Measurements from ENCODE around the gene CCR6.

Gene CCR6

GRCh38 chr6:167120583-167120903 lies 2.4 kb upstream of the CCR6 start:
- Histone ChIP-seq H3K27me3 (ENCODE audit: insufficient read depth, low read length) (no peaks in the 10 kb centered on the region), H3K79me2 (ENCODE audit: control insufficient read depth, insufficient read depth, low read length, unreplicated experiment) (no peaks in the 10 kb centered on the region), H3K4me3 (ENCODE audit: low read depth, low read length) (no peak overlapping the region), H3K4me1 (ENCODE audit: control insufficient read depth, insufficient read depth, low read length, unreplicated experiment) (no peaks in the 10 kb centered on the region), H3K36me3 (ENCODE audit: insufficient read depth, low read length) (no peaks in the 10 kb centered on the region), H2AFZ (ENCODE audit: low read length, unreplicated experiment) (no peak overlapping the region), H3K27ac (ENCODE audit: low read depth, low read length) (no peak overlapping the region)

GRCh38 chr6:167121335-167121841 lies 1.5 kb upstream of the CCR6 start:
- no peak overlapping the region for H3K4me3 ChIP-seq (ENCODE audit: low read depth, low read length)
- no peaks in the 10 kb centered on the region for H3K36me3 ChIP-seq (ENCODE audit: insufficient read depth, low read length)
- no peak overlapping the region for H2AFZ ChIP-seq (ENCODE audit: low read length, unreplicated experiment)
- no peaks in the 10 kb centered on the region for H3K27me3 ChIP-seq (ENCODE audit: insufficient read depth, low read length)
- H3K79me2 ChIP-seq (ENCODE audit: control insufficient read depth, insufficient read depth, low read length, unreplicated experiment) = no peaks in the 10 kb centered on the region
- H3K4me1 ChIP-seq (ENCODE audit: control insufficient read depth, insufficient read depth, low read length, unreplicated experiment) = no peaks in the 10 kb centered on the region
- H3K27ac ChIP-seq (ENCODE audit: low read depth, low read length) = no peak overlapping the region

GRCh38 chr6:167122041-167122826 lies 662 bp upstream of the CCR6 start:
- no peaks in the 10 kb centered on the region for H3K4me1 ChIP-seq (ENCODE audit: control insufficient read depth, insufficient read depth, low read length, unreplicated experiment)
- H3K27me3 ChIP-seq (ENCODE audit: insufficient read depth, low read length) = no peaks in the 10 kb centered on the region
- H2AFZ ChIP-seq (ENCODE audit: low read length, unreplicated experiment) = no peak overlapping the region

GRCh38 chr6:167124753-167125152 lies 1.9 kb downstream of the CCR6 start:
- Histone ChIP-seq H3K27me3 (ENCODE audit: insufficient read depth, low read length) (no peaks in the 10 kb centered on the region), H3K27ac (ENCODE audit: low read depth, low read length) (no peak overlapping the region), H3K4me3 (ENCODE audit: low read depth, low read length) (no peak overlapping the region), H3K79me2 (ENCODE audit: control insufficient read depth, insufficient read depth, low read length, unreplicated experiment) (no peaks in the 10 kb centered on the region), H2AFZ (ENCODE audit: low read length, unreplicated experiment) (no peak overlapping the region), H3K36me3 (ENCODE audit: insufficient read depth, low read length) (no peaks in the 10 kb centered on the region), H3K4me1 (ENCODE audit: control insufficient read depth, insufficient read depth, low read length, unreplicated experiment) (no peaks in the 10 kb centered on the region)

More at GRCh38 chr6:167122041-167122826, 662 bp upstream of the CCR6 start:
- no peaks in the 10 kb centered on the region for H3K79me2 ChIP-seq (ENCODE audit: control insufficient read depth, insufficient read depth, low read length, unreplicated experiment)
- H3K27ac ChIP-seq (ENCODE audit: low read depth, low read length) = no peak overlapping the region
- H3K4me3 ChIP-seq (ENCODE audit: low read depth, low read length) = no peak overlapping the region
- H3K36me3 ChIP-seq (ENCODE audit: insufficient read depth, low read length) = no peaks in the 10 kb centered on the region

GRCh38 chr6:167125410-167125809 lies 2.5 kb downstream of the CCR6 start:
- no peaks in the 10 kb centered on the region for H3K79me2 ChIP-seq (ENCODE audit: control insufficient read depth, insufficient read depth, low read length, unreplicated experiment)

GRCh38 chr6:167125855-167126349 lies 3.0 kb downstream of the CCR6 start:
- no peak overlapping the region for H2AFZ ChIP-seq (ENCODE audit: low read length, unreplicated experiment)

More at GRCh38 chr6:167125410-167125809, 2.5 kb downstream of the CCR6 start:
- H3K36me3 ChIP-seq (ENCODE audit: insufficient read depth, low read length) = no peaks in the 10 kb centered on the region
- no peak overlapping the region for H3K4me3 ChIP-seq (ENCODE audit: low read depth, low read length)
- no peak overlapping the region for H3K27ac ChIP-seq (ENCODE audit: low read depth, low read length)
- no peak overlapping the region for H2AFZ ChIP-seq (ENCODE audit: low read length, unreplicated experiment)
- H3K4me1 ChIP-seq (ENCODE audit: control insufficient read depth, insufficient read depth, low read length, unreplicated experiment) = no peaks in the 10 kb centered on the region
- H3K27me3 ChIP-seq (ENCODE audit: insufficient read depth, low read length) = no peaks in the 10 kb centered on the region

GRCh38 chr6:167127785-167128531 lies 5.1 kb downstream of the CCR6 start:
- no peaks in the 10 kb centered on the region for H3K36me3 ChIP-seq (ENCODE audit: insufficient read depth, low read length)
- no peaks in the 10 kb centered on the region for H3K27me3 ChIP-seq (ENCODE audit: insufficient read depth, low read length)
- H3K27ac ChIP-seq (ENCODE audit: low read depth, low read length) = no peak overlapping the region

More at GRCh38 chr6:167125855-167126349, 3.0 kb downstream of the CCR6 start:
- Histone ChIP-seq H3K27ac (ENCODE audit: low read depth, low read length) (no peak overlapping the region), H3K27me3 (ENCODE audit: insufficient read depth, low read length) (no peaks in the 10 kb centered on the region), H3K4me3 (ENCODE audit: low read depth, low read length) (no peak overlapping the region), H3K4me1 (ENCODE audit: control insufficient read depth, insufficient read depth, low read length, unreplicated experiment) (no peaks in the 10 kb centered on the region), H3K79me2 (ENCODE audit: control insufficient read depth, insufficient read depth, low read length, unreplicated experiment) (no peaks in the 10 kb centered on the region), H3K36me3 (ENCODE audit: insufficient read depth, low read length) (no peaks in the 10 kb centered on the region)

GRCh38 chr6:167129159-167129558 lies 6.3 kb downstream of the CCR6 start:
- Histone ChIP-seq H3K27me3 (ENCODE audit: insufficient read depth, low read length) (no peaks in the 10 kb centered on the region), H3K79me2 (ENCODE audit: control insufficient read depth, insufficient read depth, low read length, unreplicated experiment) (no peaks in the 10 kb centered on the region), H2AFZ (ENCODE audit: low read length, unreplicated experiment) (no peak overlapping the region), H3K27ac (ENCODE audit: low read depth, low read length) (no peak overlapping the region), H3K36me3 (ENCODE audit: insufficient read depth, low read length) (no peaks in the 10 kb centered on the region), H3K4me3 (ENCODE audit: low read depth, low read length) (no peak overlapping the region), H3K4me1 (ENCODE audit: control insufficient read depth, insufficient read depth, low read length, unreplicated experiment) (no peaks in the 10 kb centered on the region)

More at GRCh38 chr6:167127785-167128531, 5.1 kb downstream of the CCR6 start:
- no peak overlapping the region for H2AFZ ChIP-seq (ENCODE audit: low read length, unreplicated experiment)
- H3K4me1 ChIP-seq (ENCODE audit: control insufficient read depth, insufficient read depth, low read length, unreplicated experiment) = no peaks in the 10 kb centered on the region
- H3K79me2 ChIP-seq (ENCODE audit: control insufficient read depth, insufficient read depth, low read length, unreplicated experiment) = no peaks in the 10 kb centered on the region
- no peak overlapping the region for H3K4me3 ChIP-seq (ENCODE audit: low read depth, low read length)

- H3K27ac ChIP-seq (ENCODE audit: low read depth, low read length) = no peak overlapping the region
- no peak overlapping the region for H3K4me3 ChIP-seq (ENCODE audit: low read depth, low read length)
These were observed 6.7 kb downstream of the CCR6 start for GRCh38 chr6:167129562-167129961.

GRCh38 chr6:167130008-167130677 lies 7.2 kb downstream of the CCR6 start:
- Histone ChIP-seq H3K4me3 (ENCODE audit: low read depth, low read length) (no peak overlapping the region), H3K27me3 (ENCODE audit: insufficient read depth, low read length) (no peaks in the 10 kb centered on the region), H3K27ac (ENCODE audit: low read depth, low read length) (no peak overlapping the region), H3K36me3 (ENCODE audit: insufficient read depth, low read length) (no peaks in the 10 kb centered on the region), H3K4me1 (ENCODE audit: control insufficient read depth, insufficient read depth, low read length, unreplicated experiment) (no peaks in the 10 kb centered on the region), H3K79me2 (ENCODE audit: control insufficient read depth, insufficient read depth, low read length, unreplicated experiment) (no peaks in the 10 kb centered on the region), H2AFZ (ENCODE audit: low read length, unreplicated experiment) (no peak overlapping the region)

More at GRCh38 chr6:167129562-167129961, 6.7 kb downstream of the CCR6 start:
- H3K36me3 ChIP-seq (ENCODE audit: insufficient read depth, low read length) = no peaks in the 10 kb centered on the region
- no peak overlapping the region for H2AFZ ChIP-seq (ENCODE audit: low read length, unreplicated experiment)
- no peaks in the 10 kb centered on the region for H3K79me2 ChIP-seq (ENCODE audit: control insufficient read depth, insufficient read depth, low read length, unreplicated experiment)
- H3K27me3 ChIP-seq (ENCODE audit: insufficient read depth, low read length) = no peaks in the 10 kb centered on the region
- H3K4me1 ChIP-seq (ENCODE audit: control insufficient read depth, insufficient read depth, low read length, unreplicated experiment) = no peaks in the 10 kb centered on the region
